Hematopoietic multipotent progenitor cell treated with erythropoietin and hydrocortisone succinate and interleukin-3 and kit ligand, for 8 days (in vitro differentiated cells): ENCODE data around the gene SOX13.
A peak's percentile ranks its signal among the peaks of the same experiment; 100 is the strongest.

Experiments
- DNase-seq: peaks from one replicate; pipeline ENCODE4 v3.0.0-alpha.2; 2015

SOX13 gene

DNA sequence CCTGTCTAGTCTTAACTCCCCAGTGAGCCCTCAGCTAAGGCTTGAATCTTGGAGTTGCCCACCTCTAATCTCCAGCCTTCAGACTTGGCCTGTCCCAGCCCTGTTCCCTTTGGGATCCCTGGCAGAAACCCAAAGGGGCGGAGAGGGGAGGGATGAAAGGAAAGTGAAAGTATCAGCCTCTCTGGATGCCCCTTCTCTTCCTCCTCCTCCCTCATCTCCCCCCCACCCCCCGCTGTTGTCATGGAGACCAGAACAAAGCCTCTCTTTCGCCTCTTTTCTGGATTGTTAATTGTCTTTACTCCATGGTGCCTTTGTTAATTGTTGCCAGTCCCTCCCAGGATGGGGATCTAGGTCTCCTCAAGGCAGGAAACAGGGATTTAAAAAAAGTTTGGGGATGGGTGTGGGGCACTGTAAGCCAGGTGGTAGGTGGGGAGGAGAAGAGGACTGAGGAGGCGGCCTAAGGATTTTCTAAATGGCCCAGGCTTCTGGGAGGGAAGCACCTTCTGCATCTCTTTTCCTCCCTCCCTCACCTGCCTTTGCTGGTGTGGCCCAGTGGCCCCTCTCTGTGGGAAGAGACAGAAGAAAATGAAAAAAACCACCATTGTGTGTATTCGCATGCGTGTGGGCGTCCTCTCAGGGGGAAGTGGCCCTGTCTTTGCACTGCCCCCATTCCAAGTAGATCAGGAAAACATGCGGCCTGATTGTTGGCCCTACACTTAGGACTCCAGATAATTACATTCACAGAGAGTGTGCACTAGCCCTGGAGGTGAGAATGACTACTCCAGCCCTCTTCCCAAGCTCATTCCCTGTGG, 7.5 kb upstream of the SOX13 start:
- no peak for DNase-seq

DNA sequence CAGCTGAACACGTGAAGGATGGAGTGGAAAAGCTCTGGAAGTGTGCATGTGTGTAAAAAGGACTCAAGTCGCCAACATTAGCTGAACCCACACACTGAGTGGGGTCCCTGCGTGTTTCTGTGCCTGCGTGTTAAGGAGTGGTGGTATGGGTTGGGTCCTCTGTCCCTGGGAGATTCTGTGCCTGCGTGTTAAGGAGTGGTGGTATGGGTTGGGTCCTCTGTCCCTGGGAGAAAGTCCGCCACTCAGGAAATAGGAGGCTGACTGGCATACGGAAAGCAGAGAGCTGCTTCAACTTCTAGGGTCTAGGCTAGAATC, 7.0 kb upstream of the SOX13 start:
- no peak for DNase-seq

DNA sequence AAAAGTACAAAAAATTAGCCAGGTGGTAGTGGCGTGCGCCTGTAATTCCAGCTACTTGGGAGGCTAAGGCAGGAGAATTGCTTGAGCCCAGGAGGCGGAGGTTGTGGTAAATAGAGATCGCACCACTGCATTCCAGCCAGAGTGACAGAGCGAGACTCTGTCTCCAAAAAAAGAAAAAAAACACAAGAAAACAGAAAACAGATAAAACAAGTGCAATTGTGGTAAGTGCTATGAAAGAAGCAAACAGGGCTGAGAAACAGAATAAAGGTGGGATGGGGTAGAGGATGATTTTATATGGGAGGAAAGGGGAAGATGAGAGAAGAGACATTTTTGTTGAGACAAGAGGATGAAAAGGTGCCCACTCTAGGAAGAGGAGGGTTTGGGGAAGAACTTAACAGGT, 5.0 kb upstream of the SOX13 start:
- no peak for DNase-seq

DNA sequence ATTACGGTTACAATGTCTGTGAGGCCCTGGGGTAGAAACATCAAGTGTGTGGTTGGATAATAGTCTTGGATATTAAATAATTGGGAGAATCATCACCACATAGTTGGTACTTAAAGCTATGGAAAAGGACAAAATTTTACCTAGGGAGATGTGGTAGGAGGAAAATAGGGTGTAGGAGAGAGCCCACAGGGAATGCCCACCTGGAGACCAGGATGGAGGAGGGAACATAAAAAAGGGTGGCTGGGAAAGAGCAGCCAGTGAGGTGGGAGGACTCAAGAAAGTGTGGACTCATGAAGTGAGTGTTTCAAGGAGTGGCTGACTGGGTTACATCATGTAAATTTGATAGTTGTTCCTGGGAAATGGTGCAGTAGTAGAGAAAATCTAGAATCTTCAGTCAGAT, 3.0 kb upstream of the SOX13 start:
- no peak for DNase-seq

DNA sequence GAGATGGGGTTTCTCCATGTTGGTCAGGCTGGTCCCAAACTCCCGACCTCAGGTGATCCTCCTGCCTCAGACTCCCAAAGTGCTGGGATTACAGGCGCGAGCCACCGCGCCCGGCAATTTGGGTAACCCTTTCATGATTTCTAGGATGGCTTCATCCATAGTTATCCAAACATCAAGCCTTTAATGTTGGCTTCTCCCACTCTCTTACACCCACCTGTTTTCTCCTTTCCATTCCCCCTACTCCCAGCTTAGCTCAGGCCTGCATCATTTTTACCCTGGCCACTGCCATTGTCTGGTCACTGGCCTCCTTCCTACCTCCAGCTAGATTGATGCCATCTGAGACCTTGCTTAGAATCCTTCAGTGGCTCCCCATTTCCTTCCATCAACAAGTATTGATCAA, 2.0 kb upstream of the SOX13 start:
- DNase-seq, result no peak

DNA sequence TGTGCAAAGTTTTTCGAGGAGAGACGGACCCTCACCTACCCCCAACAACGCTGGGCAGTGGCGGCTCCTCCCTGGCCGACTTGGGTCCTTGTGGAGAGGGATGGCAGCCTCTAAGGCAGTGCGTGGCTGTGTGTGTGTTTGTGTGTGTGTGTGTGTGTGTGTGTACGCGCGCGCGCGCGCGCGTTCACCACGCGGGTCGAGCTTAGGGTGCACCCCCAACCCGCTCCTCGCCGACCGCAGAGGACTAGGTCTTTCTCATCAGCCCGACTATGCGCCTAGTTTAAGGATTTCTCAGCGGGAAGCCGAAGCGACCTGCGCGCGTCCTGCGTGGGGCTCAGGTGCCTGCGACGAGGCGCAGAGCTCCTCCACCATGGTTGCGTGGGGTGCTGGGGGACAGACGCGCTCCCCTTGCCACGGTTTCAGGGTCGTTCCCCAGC, 940 bp downstream of the SOX13 start:
- no peak for DNase-seq

DNA sequence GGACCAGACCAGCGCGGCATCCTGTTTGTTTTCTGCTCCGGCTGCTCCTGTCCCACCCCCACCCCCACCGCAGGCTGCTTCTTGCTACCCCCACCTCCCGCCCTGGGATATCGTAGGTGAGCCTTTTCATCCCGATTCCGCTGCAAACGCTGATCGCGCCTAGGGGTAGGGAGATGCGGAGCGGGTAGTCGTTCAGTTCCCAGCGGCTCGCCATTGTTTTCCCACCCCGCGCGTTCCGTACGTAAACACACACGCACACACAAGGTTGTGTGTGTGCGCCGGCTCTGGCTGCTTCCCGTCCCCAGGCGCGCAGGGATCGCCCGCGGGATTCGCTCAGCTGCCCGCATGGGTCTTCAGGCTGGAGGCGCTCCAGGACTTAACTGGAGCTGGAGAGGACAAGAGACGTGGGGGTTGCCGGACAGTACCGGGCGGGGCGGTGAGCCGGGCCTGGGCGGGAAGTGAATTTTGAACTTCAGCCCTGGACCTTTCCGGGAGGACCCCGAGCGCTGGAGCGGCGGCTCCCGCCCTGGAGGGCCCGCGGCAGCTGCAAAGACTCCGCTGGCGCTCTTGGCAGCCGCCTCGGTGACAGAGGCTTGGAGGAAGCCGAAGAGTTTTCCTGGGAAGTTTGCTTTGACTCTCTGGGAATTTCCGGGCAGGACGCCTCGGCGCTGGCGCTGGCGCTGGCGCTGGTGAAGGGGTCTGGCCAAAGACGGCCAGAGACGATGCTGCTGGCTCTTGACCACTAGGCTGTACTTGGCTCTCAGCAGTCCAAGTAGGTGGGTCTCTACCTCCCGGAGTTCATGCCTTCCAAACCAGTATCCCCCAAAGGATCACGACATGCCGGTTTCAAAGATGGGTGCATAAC, 1.6 kb downstream of the SOX13 start:
- no peak for DNase-seq

DNA sequence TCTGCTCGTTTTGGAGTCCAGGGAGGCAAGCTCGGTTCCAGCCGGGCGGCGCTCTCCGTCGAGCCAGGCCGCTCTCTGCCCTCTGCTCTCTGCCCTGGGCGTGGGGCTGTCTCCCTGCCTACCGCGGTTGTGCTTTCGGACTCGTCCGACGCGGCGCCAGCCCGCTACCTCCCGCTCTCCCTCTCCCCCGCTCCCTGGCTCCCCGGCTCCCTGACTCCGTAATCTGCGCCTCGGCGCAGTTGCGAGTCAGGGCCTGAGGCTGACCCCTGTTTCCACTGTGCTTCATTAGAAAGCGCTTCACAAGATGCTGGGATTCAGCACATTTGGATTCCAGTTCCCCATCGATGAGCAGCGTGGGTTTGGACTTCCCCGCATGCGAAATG, 2.2 kb downstream of the SOX13 start:
- DNase-seq, result no peak

DNA sequence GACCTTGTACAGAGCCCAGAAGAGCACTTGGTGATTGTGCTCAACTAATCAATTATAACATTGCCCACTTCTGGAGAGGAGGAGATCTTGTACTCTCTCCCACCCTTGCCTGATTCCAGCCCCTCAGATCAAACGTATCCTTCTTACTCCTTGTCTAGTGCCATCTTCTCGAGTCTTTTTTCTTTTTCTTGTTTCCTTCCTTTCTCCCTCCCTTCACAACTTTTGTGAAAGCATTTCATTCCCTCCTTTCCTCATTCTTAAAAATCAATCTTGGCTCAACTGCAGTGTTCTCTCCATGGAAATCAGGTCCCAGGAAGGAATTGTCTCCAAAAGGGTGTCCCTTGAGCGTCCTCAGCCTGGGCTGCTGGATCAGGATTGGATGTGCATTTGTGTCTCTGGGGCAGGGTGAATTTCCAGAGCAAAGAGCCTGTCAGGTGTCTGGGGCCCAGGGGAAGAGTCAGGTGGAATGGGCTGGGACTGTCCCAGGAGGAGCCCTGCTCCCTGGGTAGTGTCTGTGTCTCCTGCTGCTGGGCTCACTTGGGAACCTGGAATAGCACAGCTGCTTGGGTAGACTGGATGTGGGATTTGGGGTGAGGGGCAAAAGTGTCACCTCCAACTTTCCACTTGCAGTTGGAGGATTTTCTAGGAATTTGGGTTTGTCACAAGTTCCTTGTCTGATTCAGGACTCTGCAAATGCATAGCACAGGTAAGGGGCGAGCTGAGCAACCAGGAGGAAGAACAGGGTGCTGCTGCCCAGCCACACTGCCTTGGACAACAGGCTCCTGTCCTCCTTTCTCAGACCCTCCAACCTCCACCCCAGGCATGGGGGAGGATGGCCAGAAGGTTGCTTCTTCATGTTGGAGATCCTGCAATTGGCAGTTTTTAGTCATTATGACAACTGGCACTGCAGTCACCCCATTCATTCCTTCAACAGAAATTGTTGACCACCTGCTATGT, 3.3 kb downstream of the SOX13 start:
- DNase-seq, result no peak

DNA sequence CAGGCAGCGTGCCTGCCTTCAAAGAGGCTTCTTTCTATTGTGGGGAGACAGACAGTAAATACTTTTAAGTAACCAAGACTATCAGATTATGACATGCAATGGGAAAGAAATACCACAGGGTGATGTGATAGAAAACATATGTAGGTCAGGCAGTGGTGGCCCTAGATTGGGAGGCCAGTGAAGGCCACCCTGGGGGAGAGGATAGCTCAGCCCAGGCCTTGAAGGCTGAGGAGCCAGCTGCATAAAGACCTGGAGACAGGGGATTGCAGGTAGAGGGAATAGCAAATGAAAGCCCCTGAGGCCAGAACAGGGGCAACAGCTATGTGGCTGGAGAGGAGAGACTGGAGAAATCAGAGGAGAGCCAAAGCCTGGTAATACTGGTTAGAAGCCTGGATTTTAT, 4.0 kb downstream of the SOX13 start:
- DNase-seq, result no peak

DNA sequence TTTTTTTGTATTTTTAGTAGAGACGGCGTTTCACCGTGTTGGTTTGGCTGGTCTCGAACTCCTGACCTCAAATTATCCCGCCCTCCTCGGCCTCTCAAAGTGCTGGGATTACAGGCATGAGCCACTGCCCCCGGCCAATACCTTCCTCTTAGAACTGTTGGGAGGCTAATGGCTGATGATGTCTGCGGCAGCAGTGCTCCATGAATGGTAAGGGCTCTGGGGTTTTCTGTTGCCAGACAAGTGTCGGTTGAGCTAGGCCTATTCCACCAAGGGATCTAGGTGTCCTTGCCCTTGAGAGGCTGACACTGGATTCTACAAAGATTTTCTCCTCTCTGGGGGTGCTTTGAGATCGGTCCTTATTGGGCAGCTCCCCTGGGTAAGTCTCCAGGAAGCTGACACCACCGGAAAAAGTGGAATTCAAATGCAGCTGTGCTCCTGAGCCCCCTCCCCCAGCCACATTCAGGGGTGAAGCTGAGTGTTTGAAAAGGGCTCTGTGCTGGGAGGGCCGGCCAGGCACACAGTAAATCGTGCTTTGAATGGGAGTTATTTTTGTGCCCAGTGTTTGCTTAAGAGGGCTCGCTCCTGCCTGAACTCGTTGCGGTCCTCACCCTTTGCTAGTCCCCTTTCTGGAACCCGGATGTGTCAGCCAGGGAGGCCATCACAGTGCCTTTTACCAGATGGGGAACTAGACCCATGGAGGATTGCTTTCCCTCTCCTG, 5.2 kb downstream of the SOX13 start:
- DNase-seq, result no peak

DNA sequence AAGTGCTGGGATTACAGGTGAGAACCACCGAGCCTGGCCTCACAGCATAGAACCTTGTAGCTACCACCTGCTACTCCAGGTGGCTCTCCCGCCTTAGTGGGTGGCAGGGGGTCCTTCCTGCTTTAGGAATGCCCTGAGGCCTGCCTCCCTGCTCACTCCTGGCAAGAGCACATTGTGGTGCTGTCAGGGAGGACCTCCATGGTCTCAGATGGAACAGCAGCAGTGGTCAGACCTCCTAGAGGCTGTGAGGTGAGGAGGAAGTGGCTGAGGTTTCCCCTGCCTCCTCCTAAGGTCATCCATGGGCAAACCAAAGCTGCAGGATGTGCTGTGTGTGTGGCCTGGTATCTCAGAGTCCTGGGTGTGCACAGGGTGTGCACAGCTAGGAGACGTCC, 6.7 kb downstream of the SOX13 start:
- DNase-seq, result no peak

DNA sequence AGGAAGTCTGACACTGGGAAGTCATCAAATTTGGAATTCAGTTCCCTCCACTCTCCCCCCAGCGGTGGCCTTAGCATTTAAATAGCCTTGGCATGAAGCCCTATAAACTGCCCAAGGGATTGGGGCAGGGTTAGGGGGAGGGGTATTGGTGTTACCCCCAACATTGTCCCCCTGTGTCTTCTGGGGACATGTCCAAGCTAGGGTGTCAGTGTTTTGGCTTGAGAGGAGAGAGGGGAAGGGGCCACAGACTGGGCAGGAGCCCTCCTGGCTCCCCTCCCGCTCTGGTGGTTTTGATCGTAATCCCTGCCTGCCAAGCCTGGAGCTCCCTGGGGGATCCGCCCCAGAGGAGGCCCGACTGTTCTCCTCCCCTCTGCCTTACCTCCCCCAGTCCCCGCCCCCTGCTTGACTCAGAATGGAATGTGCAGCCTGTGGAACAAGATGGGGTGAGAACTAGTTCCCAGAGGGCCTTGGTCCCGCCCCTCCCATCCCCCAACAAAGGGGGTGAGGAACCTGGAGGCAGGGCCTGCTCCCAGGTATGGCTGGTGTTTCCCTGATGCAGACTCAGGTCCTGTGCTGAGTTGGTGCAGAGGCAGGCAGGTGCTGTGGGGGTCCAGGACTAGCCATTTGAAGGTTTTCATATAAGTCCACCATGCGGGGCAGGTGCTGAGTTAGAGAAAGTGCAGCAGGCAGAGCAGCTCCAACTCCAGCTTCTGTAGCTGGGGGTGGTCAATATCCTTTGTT, 7.4 kb downstream of the SOX13 start:
- DNase-seq, result peak; percentile 5

DNA sequence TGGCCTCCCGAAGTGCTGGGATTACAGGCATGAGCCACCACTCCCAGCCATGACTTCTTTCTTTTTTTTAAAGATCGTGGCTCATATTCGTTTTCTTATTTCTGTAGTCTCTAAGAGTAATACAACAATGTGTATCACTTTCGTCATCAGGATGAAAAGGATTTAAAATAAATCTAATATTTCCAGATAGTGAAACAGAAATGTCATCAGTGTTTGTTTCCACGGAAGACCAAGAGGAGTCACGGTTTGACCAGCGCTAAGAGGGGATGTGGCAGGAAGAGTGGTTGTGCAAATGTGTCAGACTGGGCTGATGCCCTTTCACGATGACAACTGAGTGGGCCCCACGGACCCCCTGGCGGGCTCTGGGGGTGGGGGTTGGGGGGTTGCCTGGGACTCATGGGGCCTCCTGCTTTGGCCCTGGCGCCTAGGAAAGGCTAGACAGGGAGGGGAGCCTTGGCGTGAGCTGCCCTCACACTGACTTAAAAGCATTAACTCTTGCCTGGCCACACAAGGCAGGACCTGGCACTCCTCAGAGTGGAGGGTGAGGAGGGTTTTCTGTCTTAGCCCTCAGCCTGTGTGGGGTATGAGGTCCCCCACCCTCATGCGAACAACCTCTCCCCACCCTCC, 8.4 kb downstream of the SOX13 start:
- DNase-seq, result no peak

DNA sequence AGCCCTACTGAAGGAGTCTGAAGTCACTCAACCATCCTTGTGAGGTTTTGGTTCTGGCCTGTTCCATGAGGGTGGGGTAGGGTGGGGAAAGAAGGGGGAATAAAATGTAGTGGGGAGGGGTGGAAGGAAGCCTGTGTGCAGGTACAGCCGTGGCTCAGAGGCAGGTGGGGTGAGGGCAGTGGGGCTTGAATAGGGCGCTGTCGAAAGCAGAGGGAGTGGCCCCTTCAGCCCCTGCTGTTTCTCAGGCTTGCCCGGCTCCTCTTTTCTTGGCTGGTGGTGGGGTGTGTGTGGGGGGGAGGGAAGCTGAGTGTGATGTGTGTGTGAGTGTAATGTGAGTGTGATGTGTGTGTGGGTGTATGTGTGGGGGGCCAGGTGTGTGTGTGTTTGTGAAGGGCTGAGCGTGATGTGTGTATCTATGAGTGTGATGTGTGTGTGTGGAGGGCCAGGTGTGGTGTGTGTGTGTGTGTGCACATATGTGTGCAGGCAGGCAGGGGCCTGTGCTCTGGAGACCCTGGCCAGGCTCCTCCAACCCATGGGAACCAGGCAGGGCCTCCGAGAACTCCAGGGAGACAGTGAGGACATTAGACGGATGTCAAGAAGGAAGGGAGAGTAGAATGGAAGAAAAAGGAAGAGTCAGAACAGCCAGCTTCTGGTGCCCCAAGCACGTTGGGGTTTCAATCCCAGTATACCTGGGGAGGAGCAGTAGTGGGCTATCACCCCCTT, 9.0 kb downstream of the SOX13 start:
- DNase-seq, result no peak

DNA sequence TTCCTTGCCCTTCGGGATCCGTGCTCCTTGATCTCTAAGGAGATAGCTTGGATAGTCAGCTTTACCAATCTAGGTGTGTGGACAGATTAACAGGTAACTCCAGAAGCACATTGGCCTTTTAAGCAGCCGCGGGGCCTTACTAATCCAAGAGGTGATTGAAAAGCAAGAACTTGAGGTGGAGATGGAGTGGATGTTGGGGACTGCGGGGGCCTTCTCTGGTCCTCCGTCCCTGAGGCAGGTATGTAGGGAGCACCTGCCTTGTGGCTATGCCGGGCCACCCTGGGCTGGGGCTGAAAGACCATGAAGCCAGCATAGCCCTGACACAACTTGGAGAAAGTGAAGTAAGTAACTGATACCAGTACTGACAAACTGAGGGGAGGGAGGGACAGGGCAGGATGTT, 10.6 kb downstream of the SOX13 start:
- no peak for DNase-seq

DNA sequence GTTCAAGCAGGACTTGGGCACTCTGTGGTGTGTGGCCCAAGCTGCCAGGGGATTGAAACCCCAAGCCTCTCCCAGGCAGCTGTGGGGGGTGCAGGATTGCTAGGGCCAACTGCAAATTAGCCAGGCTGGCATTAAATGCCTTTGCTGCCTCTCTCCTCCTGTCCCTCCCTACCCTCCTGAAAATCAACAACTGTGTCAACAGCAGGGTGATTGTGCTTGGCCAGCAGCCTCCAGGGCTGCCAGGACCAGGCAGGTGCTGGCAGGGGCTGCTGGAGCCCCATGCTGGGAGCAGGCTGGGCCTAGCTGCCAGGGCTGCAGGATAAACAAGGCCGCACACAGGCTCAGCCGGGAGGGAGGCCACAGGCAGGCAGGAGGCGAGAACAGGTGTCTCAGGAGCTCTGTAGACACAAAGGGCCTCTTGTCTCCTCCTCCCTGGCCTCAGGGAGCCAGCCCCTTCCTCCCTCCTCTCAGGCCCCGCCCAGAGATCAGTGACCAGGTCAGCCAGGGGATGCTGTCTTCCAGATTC, 11.4 kb downstream of the SOX13 start:
- DNase-seq, result no peak

DNA sequence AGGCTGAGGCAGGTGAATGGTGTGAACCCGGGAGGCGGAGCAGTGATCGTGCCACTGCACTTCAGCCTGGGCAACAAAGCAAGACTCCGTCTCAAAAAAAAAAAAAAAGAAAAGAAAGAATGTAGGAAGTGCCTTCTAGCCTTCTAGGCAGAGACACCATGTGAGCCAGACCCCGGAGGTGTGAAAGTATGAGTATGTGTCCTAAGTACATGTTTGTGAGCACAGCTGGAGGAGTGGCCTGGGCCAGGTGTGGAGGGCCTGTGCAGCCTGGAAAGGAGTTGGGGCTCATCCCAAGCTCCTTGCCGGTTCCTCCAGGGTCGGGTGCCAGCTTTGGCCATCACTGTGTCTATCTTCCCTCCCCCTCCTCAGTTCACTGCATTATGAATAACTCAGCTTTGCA, 13.0 kb downstream of the SOX13 start:
- DNase-seq, result no peak

DNA sequence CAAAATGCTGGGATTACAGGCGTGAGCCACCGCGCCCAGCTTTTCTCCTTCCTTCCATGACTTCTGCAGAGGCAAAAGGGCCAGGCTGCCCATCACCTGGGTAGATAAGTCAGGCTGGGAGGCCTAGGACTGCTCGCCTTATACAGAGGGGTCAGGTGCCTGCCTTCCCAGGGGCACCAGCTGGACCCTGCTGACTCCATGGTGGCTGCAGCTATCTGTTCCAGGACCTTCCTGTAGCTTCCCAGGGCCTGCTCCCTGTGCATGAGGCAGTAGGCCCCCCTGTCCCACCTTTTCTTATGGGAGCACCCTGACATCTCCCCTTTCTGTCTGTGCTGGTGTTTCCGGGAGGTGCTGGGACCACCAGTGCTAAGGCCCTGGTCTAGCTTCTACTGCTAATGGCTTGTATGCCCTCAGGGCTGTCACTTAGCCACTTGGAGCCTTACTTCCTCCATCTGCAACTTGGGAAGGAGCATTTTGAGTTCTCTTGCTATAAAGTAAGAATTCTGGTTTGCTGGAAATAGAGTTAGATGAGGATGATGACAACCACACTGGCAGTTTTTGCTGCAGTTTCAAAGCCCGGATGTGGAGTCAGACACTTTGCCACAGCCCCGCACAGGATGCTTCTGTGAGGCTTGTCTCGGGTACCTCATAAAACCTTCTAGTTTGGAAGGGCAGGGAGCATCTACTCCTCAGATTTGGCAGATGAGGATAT, 14.4 kb downstream of the SOX13 start:
- DNase-seq, result no peak
